ENCODE measurements around the gene LCN10.

DNA sequence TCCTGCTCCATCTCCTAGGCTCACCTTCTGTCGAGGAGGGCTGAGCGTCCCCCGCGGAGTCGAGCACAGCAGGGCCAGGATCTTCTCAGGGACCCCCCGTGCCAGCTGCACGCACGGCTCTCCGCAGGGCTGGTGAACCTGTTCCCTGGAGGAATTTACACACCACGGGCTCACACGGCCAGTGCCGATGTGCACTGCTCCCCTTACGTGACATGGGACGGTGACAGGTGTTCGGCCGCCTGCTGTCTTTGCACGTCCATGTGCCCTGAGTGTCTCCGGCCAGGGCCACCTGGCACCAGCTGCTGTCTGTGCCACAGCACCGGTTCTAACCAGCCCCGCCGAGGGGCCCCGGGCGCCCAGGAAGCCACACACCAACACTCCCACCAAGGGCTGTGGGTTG, 46.8 kb downstream of the LCN10 start:
- TF ChIP-seq, protein P1, sequence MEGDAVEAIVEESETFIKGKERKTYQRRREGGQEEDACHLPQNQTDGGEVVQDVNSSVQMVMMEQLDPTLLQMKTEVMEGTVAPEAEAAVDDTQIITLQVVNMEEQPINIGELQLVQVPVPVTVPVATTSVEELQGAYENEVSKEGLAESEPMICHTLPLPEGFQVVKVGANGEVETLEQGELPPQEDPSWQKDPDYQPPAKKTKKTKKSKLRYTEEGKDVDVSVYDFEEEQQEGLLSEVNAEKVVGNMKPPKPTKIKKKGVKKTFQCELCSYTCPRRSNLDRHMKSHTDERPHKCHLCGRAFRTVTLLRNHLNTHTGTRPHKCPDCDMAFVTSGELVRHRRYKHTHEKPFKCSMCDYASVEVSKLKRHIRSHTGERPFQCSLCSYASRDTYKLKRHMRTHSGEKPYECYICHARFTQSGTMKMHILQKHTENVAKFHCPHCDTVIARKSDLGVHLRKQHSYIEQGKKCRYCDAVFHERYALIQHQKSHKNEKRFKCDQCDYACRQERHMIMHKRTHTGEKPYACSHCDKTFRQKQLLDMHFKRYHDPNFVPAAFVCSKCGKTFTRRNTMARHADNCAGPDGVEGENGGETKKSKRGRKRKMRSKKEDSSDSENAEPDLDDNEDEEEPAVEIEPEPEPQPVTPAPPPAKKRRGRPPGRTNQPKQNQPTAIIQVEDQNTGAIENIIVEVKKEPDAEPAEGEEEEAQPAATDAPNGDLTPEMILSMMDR (IDR thresholded peaks at IDR 0.05): no peak
- no peak for TF ChIP-seq POLR2A (IDR thresholded peaks at IDR 0.05)

Measured in lower leg skin (tissue), 3 donors.